Measurements from ENCODE around the gene KCNJ9. TPM values are rescaled to one million over a fixed set of nuclear protein-coding genes. Genes with fewer than 3 reads are reported as not detected.
A peak's percentile ranks its signal among the peaks of the same experiment; 100 is the strongest.

Gene KCNJ9
- total RNA-seq, 2 experiments from 2014 or later, result not detected

- no peaks in the 10 kb centered on the region for H3K9me3 Mint-ChIP-seq
- intact Hi-C loops (cut with micrococcal nuclease), result no loop called here
- H3K4me1 Mint-ChIP-seq (ENCODE audit: low read depth), result peaks cover 12% of the 10 kb centered on the region
- TF ChIP-seq, protein P1, sequence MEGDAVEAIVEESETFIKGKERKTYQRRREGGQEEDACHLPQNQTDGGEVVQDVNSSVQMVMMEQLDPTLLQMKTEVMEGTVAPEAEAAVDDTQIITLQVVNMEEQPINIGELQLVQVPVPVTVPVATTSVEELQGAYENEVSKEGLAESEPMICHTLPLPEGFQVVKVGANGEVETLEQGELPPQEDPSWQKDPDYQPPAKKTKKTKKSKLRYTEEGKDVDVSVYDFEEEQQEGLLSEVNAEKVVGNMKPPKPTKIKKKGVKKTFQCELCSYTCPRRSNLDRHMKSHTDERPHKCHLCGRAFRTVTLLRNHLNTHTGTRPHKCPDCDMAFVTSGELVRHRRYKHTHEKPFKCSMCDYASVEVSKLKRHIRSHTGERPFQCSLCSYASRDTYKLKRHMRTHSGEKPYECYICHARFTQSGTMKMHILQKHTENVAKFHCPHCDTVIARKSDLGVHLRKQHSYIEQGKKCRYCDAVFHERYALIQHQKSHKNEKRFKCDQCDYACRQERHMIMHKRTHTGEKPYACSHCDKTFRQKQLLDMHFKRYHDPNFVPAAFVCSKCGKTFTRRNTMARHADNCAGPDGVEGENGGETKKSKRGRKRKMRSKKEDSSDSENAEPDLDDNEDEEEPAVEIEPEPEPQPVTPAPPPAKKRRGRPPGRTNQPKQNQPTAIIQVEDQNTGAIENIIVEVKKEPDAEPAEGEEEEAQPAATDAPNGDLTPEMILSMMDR (IDR thresholded peaks at IDR 0.05), result no peak
- no peaks in the 10 kb centered on the region for H3K36me3 Mint-ChIP-seq (ENCODE audit: low read depth)
- no peak overlapping the region for H3K27ac Mint-ChIP-seq
- CTCF ChIA-PET, result interaction anchor here (0.5 to 21.6 kb wide), 25 partner anchors 9 to 472 kb away, joined by 3 to 693 read pairs (median 5); partner anchors contain the start of genes IGSF8, KCNJ10, KCNJ9 and PIGM
- H3K4me3 Mint-ChIP-seq, result no peak overlapping the region
- POLR2A ChIA-PET, result interaction anchor here (0.8 to 2.0 kb wide), 9 partner anchors 13 to 52 kb away, joined by 3 to 11 read pairs (median 3); partner anchors contain the start of genes IGSF8, KCNJ10, KCNJ9 and PIGM
- no peak for DNase-seq
- peaks cover 12% of the 10 kb centered on the region for H3K27me3 Mint-ChIP-seq
- no peak for ATAC-seq
These were observed 35.7 kb upstream of the KCNJ9 start for GRCh38 chr1:160045653-160046052.

- CTCF ChIA-PET, result interaction anchor here (0.6 to 21.6 kb wide), 39 partner anchors 9 to 333 kb away, joined by 3 to 693 read pairs (median 4); partner anchors contain the start of genes IGSF8, KCNJ10, KCNJ9 and PIGM
- Mint-ChIP-seq H3K27ac (peak overlapping the region; percentile 81), H3K27me3 (peaks cover 12% of the 10 kb centered on the region), H3K9me3 (no peaks in the 10 kb centered on the region), H3K36me3 (ENCODE audit: low read depth) (no peaks in the 10 kb centered on the region), H3K4me1 (ENCODE audit: low read depth) (peaks cover 12% of the 10 kb centered on the region), H3K4me3 (peak overlapping the region; percentile 70)
- DNase-seq (peak; percentile 54), ATAC-seq (peak; percentile 87)
- intact Hi-C loops (cut with micrococcal nuclease), result no loop called here
- POLR2A ChIA-PET, result interaction anchor here (0.5 to 2.0 kb wide), 8 partner anchors 15 to 355 kb away, joined by 3 to 11 read pairs (median 3); partner anchors contain the start of genes IGSF8, KCNJ10 and PIGM
- TF ChIP-seq, protein P1 (IDR thresholded peaks at IDR 0.05), result peak; percentile 91
These were observed 34.7 kb upstream of the KCNJ9 start for GRCh38 chr1:160046494-160047110.

GRCh38 chr1:160047111-160047991, 34.0 kb upstream of the KCNJ9 start:
- DNase-seq (no peak), ATAC-seq (no peak)
- no peaks in the 10 kb centered on the region for H3K9me3 Mint-ChIP-seq
- H3K36me3 Mint-ChIP-seq (ENCODE audit: low read depth), result no peaks in the 10 kb centered on the region
- H3K4me3 Mint-ChIP-seq, result peak overlapping the region; percentile 70
- CTCF ChIA-PET, result interaction anchor here (0.6 to 21.6 kb wide), 28 partner anchors 8 to 332 kb away, joined by 3 to 693 read pairs (median 5); partner anchors contain the start of genes IGSF8, KCNJ10, KCNJ9 and PIGM
- intact Hi-C loops (cut with micrococcal nuclease), result no loop called here
- POLR2A ChIA-PET, result interaction anchor here (0.6 to 2.0 kb wide), 6 partner anchors 16 to 84 kb away, joined by 3 to 11 read pairs (median 4); partner anchors contain the start of genes KCNJ10 and PIGM
- H3K4me1 Mint-ChIP-seq (ENCODE audit: low read depth), result peaks cover 12% of the 10 kb centered on the region
- H3K27ac Mint-ChIP-seq, result peak overlapping the region; percentile 81
- peaks cover 13% of the 10 kb centered on the region for H3K27me3 Mint-ChIP-seq
- TF ChIP-seq, protein P1 (IDR thresholded peaks at IDR 0.05), result no peak

- no peak for ATAC-seq
- Mint-ChIP-seq H3K4me3 (no peak overlapping the region), H3K4me1 (ENCODE audit: low read depth) (peaks cover 12% of the 10 kb centered on the region), H3K36me3 (ENCODE audit: low read depth) (no peaks in the 10 kb centered on the region), H3K27ac (no peak overlapping the region), H3K9me3 (no peaks in the 10 kb centered on the region), H3K27me3 (peaks cover 13% of the 10 kb centered on the region)
- ChIA-PET CTCF (interaction anchor here (1.3 to 21.6 kb wide), 6 partner anchors 12 to 53 kb away, joined by 4 to 693 read pairs (median 44); partner anchors contain the start of genes KCNJ10, KCNJ9 and PIGM), POLR2A (interaction anchor here (0.6 kb wide), 1 partner anchor 83 kb away, joined by 4 read pairs; no protein-coding TSS in a partner anchor)
- TF ChIP-seq, protein P1 (IDR thresholded peaks at IDR 0.05), result no peak
- DNase-seq, result no peak
- intact Hi-C loops (cut with micrococcal nuclease), result no loop called here
These were observed 33.0 kb upstream of the KCNJ9 start for GRCh38 chr1:160048335-160048734.
